ENCODE data around the gene FAT1.

The FAT1 gene

GRCh38 chr4:186754976-186755375 is 31.3 kb upstream of the FAT1 start:
- in situ Hi-C loops (cut with HindIII; ENCODE audit: low sequenced_read_pairs) = loop anchor here (5.0 to 10.0 kb wide), 2 partner anchors 37 to 830 kb away; no protein-coding TSS in a partner anchor

GRCh38 chr4:186752325-186752724 is 28.7 kb upstream of the FAT1 start:
- in situ Hi-C loops (cut with HindIII; ENCODE audit: low sequenced_read_pairs) = loop anchor here (10.0 kb wide), 1 partner anchor 832 kb away; no protein-coding TSS in a partner anchor

GRCh38 chr4:186749611-186750281 is 26.1 kb upstream of the FAT1 start:
- in situ Hi-C loops (cut with HindIII; ENCODE audit: low sequenced_read_pairs) = loop anchor here (10.0 kb wide), 1 partner anchor 835 kb away; no protein-coding TSS in a partner anchor

GRCh38 chr4:186746581-186746980 is 22.9 kb upstream of the FAT1 start:
- in situ Hi-C loops (cut with HindIII; ENCODE audit: low sequenced_read_pairs) = no loop called here

- in situ Hi-C loops (cut with HindIII; ENCODE audit: low sequenced_read_pairs) = no loop called here
Measured at GRCh38 chr4:186743261-186743660, 19.6 kb upstream of the FAT1 start.

- in situ Hi-C loops (cut with HindIII; ENCODE audit: low sequenced_read_pairs) = no loop called here
Measured at GRCh38 chr4:186740822-186741221, 17.2 kb upstream of the FAT1 start.

- in situ Hi-C loops (cut with HindIII; ENCODE audit: low sequenced_read_pairs) = no loop called here
Measured at GRCh38 chr4:186739802-186740434, 16.3 kb upstream of the FAT1 start.

- in situ Hi-C loops (cut with HindIII; ENCODE audit: low sequenced_read_pairs) = no loop called here
Measured at GRCh38 chr4:186739317-186739716, 15.7 kb upstream of the FAT1 start.

GRCh38 chr4:186738421-186738820 is 14.8 kb upstream of the FAT1 start:
- in situ Hi-C loops (cut with HindIII; ENCODE audit: low sequenced_read_pairs) = no loop called here

GRCh38 chr4:186737427-186737826 is 13.8 kb upstream of the FAT1 start:
- in situ Hi-C loops (cut with HindIII; ENCODE audit: low sequenced_read_pairs) = no loop called here

GRCh38 chr4:186736466-186736865 is 12.8 kb upstream of the FAT1 start:
- in situ Hi-C loops (cut with HindIII; ENCODE audit: low sequenced_read_pairs) = no loop called here

GRCh38 chr4:186734251-186734650 is 10.6 kb upstream of the FAT1 start:
- in situ Hi-C loops (cut with HindIII; ENCODE audit: low sequenced_read_pairs) = no loop called here

- in situ Hi-C loops (cut with HindIII; ENCODE audit: low sequenced_read_pairs) = no loop called here
Measured at GRCh38 chr4:186733778-186734177, 10.1 kb upstream of the FAT1 start.

- in situ Hi-C loops (cut with HindIII; ENCODE audit: low sequenced_read_pairs) = no loop called here
Measured at GRCh38 chr4:186730621-186731020, 7.0 kb upstream of the FAT1 start.

- in situ Hi-C loops (cut with HindIII; ENCODE audit: low sequenced_read_pairs) = no loop called here
Measured at GRCh38 chr4:186729856-186730255, 6.2 kb upstream of the FAT1 start.

- in situ Hi-C loops (cut with HindIII; ENCODE audit: low sequenced_read_pairs) = no loop called here
Measured at GRCh38 chr4:186728631-186729271, 5.1 kb upstream of the FAT1 start.

GRCh38 chr4:186727977-186728519 is 4.4 kb upstream of the FAT1 start:
- in situ Hi-C loops (cut with HindIII; ENCODE audit: low sequenced_read_pairs) = no loop called here

GRCh38 chr4:186727169-186727976 is 3.7 kb upstream of the FAT1 start:
- in situ Hi-C loops (cut with HindIII; ENCODE audit: low sequenced_read_pairs) = no loop called here

- in situ Hi-C loops (cut with HindIII; ENCODE audit: low sequenced_read_pairs) = no loop called here
Measured at GRCh38 chr4:186726426-186727168, 2.9 kb upstream of the FAT1 start.

Measured in endothelial cell of hepatic sinusoid (primary cell).